Activated CD4-positive, CD25-positive, alpha-beta regulatory T cell treated with anti-CD3 and anti-CD28 coated beads, Interleukin-2, amount 50 U/mL, for 24 hours (primary cell): ENCODE measurements around the gene PARVG.

ENCODE experiments used
- ATAC-seq, 2 donors: fragments of 150-1000 bp; cut with Tn5 transposase; one replicate each; pipeline ENCODE4 v1.10.0; 2021; ENCODE audit warnings: mild to moderate bottlenecking in 1 of 2, moderate library complexity in 1 of 2

The PARVG gene

DNA sequence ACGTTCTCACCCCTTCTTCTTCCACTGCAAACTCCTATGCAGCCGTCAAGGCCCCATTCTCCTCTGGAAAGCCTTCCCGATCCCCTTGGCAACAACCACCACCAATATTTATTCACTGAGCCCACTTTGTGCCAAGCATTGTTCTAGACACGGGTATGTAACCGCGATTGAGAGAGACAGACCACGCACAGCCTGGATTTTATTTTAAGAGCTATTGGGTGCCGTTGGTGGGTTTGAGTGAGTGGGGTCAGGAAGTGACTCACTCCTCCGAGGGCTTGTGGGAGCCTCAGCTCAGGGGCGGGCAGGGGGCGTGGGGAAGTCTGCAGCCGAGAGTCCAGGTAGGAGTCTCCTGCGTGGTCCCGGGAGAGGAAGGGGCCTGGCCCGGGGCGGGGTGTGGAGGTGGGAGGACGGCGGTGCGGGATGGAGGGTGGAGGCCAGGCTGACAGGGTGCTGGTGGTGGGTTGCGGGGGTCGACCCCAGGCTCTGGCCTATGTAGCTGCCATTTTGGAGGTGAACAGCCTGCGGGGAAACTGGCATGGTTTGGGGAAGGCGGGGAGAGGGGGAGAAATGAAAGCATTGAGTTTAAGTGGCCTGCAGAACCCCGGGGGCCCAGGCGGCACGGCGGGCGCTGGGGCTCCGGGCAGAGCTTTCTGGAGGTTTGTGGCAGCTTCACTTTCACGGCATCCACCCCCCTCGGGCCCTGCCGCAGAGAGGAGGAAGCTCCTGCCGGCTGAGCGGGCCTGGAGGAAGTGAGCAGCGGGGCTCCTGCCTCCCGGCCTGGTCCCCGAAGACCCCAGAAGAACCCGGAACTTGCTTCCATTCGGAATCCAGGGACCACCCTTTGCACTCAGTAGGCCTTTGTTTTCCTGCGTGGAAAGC, 547 bp downstream of the PARVG start:
- peak; percentile 70 to 74 for ATAC-seq

DNA sequence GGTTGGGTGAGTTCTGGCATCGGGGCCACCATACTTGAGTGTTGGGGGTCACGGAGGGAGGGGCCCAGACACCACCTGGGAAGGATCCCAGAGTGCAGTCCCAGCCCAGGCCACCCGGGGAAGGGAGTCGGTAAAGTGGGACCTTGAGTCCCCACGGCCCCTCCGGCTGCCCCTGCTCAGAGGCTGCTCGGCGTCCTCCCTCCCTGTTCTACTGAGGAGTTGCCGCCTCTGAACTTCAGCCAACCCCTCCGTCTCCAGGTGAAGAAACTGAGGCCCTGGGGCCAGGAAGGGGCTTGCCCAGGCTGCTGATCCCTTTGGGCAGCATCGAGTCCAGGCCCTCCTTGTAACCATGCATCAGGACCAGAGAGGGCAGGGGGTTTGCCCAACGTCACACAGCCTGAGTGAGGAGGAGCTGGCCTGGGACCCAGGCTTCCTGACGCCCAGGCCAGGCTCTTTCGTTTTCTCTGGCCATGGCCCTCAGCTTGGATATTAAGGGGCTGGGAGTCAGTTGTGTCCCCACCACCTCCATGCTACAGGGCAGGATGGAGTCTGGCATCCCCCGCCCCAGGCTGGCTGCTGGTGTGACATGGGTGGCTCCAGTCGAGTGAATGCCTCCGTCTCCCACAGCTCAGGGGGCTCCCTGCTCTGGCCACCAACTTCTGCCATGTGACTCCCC, 1.3 kb downstream of the PARVG start:
- ATAC-seq, result peak; percentile 14 to 22

DNA sequence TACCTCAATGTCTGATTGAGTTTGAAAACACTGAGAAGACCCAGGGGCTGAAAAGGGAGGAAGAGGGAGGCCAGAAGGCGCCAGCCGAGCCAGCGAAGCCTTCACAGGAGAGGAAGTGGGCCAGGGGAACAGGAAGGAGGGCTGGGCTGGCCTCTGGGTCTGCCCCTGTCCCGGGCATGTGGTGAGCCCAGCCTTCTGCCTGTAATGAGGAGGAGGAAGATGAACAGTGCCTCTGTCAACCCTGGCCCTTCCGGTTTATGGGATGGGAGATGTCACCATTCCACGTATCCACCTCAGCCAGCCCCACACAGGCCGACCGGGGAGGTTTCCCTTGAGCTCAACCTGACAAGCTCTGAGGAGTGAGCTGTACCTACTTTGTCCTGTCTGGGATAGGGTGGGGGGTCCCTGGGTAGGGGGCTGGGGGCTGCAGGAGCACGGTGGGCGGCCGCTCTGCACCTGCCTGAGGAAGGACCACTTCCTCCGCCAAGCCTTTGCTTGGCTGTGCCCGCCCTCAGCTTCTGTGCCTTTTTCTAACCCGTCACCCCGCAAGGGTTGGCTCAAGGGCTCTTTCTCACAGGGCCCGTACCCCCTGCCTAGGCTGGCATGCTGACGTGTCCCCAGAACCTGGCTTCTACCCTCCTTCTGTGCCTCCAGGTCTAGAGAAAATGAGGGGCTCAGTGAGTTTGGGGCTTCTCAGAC, 2.0 kb downstream of the PARVG start:
- peak; percentile 33 to 41 for ATAC-seq

DNA sequence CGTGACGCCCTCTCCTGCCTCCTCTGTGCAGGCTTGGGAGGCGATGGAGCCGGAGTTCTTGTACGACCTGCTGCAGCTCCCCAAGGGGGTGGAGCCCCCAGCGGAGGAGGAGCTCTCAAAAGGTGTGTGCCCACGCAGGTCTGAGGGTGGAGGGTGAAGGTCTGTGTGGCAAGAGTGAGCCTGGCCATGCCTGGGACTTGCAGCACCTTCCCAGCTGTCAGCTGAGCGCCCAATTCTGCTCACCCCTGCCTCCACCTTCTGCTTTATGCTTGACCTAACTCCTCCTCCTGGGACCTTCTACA, 2.5 kb downstream of the PARVG start:
- no peak for ATAC-seq

DNA sequence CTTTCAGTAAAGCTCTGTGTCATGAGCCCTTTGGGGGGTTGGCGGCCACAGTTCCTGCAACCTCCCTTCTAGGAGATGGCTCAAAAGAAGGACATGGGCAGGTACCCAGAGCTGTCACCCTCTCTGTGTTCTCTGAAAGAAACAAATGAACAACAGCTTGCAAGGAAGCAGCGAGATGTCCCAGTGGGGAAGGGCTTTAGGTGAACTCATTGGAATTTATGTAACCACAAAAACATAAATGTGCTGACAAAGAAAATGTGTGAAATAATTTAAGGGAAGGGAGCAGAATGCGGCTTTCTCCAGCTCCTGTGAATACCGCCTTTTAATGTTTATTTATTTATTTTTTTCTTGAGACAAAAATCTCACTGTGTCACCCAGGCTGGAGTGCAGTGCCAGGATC, 3.3 kb downstream of the PARVG start:
- no peak for ATAC-seq

DNA sequence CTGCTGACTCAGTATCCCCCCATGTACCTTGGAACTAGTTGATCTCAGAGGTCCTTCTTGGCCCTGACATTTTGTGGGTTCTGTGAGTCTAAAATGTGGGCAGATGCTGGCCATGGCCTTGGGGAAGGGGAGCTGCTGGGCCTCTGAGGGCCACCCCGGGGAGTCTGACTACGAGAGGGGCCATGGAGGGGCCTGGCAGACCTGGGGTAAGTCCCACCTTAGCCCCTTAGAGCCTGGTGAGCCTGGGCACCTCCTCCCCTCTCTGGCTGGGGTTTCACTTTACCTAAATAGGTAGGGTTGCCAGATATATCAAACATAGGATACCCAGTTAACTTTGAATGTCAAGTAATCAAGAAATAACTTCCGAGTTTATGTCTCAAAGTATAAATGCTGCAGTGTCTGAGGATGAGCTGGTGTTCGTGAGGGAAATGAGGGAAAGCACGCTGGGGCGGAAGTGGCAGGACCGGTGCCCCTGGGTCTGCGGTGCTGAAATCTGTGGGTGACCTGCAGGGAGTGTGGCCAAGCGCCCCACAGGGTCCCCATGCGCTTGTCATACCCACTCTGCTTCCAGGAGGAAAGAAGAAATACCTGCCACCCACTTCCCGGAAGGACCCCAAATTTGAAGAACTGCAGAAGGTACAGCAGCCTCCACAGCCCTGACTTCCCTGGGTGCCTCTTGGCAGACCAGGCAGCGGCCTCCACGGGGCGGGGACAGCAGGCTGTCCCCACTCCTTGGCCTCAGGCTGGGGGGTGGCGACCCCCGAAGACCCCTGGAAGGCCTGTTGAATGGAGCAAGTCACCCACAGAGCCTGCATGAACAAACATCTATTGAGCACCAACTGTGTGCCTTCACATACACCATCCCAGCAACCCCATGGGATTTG, 4.8 kb downstream of the PARVG start:
- ATAC-seq, result no peak

DNA sequence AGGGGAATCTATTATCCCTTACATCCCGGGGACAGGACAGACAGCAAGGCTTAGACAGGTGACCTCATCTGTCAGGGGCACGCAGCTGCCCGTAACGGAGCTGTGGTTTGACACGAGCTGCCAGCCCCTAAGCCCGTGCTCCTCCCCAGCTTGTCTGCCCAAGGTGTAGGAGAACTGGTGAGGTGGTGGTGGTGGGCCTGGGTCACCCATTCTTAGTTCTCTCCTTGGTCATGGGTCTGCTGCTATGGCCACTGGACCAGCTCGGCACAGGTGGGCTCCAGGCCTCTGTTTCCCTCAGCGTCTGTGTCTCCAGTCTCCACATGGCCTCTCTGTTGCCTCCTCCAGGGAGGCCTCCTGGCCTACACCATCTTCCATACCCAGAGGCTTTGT, 5.4 kb downstream of the PARVG start:
- ATAC-seq, result no peak

DNA sequence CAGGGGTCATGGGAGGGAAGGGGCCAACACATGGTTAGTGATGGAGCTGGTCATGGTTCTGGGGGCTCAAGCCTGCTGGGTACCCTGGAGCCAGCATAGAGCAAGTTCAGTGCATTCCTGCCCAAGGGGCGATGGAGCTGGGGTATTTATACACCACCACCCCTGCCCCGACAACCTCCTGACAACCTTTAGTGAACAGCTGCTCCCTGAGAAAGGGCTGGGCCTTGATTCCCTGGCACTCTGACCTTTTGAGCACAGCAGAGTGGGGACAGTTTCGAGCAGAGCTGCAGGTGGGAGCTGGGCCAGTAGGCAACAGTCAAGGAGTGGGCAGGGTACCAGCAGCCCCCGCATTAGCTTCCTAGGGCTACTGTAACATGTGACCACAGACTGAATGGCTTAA, 6.0 kb downstream of the PARVG start:
- ATAC-seq, result no peak

DNA sequence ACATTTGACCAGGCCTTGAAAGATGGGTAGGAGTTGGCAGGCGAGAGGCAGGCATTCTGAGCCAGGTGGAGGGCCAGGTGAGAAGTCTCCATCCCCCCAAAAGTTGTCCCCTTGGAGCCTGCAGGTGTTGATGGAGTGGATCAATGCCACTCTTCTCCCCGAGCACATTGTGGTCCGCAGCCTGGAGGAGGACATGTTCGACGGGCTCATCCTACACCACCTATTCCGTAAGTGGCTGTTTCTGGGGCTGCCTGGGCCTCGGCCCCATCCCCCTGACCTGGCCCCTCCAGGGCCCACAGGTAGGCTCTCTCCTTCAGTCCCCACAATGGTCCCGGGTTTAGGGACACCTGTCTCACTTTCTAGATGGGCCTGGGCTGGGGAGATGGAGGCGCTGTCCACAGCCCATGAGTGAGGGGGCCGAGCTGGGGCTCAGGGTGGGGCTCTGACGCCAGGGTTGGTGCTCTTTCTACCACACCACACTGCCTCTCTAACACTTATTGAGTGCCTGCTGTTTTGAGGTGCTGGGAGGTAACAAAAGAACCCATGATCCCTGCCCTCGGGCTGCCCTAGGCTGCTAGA, 7.0 kb downstream of the PARVG start:
- ATAC-seq, result no peak

DNA sequence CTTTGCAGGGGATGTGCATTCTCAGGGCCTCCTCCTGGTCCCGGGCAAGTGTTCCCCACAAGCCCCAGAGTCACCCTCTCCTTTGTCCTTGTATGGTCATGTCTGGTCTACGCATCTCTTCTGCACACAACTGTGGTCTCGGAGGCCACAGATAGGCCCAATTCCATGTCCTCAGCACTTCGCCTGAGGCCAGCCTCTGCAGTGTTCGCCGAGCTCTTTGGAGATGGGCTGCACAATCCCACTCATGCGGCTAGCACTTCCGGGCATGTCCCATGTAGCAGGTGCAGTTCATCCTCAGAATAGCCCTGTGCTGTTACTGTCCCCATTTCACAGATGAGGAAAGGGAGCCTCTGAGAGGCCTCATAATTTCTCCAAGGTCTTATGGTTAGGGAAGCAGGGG, 7.6 kb downstream of the PARVG start:
- ATAC-seq, result no peak

DNA sequence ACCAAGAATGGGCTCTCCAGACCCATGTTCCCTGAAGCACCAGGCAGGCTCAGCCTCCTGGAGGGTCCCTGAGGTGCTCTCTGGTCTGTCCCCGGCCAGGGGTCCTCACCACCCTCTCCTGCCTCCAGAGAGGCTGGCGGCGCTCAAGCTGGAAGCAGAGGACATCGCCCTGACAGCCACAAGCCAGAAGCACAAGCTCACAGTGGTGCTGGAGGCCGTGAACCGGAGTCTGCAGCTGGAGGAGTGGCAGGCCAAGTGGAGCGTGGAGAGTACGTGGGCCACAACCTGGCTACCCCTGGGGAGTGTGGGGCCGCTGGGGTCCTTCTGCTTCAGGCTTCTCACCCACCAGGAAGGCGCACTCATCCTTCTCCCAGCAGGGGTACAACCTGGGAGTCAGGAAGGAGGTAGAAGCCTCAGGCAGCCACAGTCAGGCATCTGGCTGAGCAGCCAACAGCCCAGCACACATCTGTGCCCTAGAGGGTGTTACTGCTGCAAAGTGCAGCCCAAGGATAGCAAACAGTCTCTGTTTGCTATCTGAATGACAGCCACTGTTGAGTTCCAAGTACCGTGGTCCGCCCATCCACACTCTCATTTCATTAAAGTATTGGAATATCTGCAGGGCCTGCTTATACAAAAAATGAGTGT, 8.4 kb downstream of the PARVG start:
- ATAC-seq, result no peak

DNA sequence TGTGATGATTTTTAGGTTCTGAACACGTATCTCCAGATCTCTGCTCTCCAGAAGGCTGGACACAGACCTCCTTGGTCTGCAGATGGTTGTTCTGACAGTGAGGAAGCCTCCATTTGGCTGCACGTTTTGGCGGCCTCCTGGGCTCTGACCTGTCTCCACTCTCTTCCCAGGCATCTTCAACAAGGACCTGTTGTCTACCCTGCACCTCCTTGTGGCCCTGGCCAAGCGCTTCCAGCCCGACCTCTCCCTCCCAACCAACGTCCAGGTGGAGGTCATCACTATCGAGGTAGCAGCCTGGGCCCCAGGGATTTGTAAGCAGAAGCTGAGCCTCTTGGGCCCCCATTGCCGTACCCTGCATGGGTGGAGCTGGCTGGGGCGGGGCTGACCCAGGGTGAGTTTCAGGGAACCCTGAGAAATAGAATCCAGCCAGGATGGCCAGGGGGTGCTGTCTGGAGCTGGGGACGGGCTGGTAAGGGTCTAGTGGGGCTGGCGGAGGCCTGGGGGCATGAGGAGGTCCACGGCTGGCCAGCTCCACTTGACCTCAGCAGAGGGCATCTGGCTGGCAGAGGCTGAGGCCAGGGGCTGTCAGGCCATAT, 9.8 kb downstream of the PARVG start:
- ATAC-seq, result no peak

DNA sequence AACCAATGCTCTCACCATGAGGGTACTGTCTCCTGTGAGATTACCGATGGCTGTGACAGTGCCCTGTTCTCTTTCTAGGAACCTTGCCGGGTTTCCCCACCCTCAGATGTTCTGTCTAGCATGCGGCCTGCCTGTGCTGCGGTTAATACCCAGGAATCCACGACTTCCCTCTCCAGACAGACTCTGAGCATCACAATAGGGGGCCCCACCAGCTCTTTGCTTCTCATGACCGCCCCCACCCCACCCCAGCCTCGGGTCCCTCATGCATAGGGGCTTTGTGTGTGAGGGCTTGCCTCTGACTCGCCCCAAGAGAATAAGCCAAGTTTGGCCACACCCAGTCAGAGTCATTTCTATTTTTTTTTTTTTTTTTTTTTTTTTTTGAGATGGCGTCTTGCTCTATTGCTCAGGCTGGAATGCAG, 10.3 kb downstream of the PARVG start:
- peak; percentile 82 to 84 for ATAC-seq

DNA sequence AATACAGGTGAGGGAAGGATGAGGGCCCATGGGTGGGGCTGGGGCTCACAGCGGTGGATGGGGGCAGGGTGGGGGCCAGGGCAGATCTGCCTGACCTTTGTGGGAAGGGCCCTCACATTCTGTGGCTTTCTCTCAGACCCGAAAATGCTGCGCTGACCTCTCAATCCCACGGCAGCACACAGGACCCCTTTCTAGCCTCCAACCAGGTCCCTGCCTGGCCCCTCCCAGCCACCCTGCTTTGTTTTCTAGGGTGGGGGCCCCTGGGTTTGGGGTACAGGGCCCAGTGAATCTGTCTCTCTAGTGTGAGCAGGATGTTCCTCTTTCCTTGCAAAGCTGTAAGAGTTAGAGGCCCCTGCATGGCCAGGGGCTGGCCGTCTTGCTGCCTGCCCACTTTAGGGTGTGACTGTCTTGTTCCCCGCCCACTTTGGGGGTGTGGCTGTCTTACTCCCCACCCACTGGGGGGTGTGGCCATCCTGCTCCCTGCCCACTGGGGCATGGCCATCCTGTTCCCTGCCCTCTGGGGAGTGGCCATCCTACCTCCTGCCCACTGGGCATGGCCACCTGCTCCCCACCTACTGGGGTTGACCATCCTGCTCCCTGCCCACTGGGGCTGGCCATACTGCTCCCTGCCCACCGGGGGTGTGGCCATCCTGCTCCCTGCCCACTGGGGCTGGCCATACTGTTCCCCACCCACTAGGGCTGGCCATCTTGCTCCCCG, 11.5 kb downstream of the PARVG start:
- ATAC-seq, result no peak

DNA sequence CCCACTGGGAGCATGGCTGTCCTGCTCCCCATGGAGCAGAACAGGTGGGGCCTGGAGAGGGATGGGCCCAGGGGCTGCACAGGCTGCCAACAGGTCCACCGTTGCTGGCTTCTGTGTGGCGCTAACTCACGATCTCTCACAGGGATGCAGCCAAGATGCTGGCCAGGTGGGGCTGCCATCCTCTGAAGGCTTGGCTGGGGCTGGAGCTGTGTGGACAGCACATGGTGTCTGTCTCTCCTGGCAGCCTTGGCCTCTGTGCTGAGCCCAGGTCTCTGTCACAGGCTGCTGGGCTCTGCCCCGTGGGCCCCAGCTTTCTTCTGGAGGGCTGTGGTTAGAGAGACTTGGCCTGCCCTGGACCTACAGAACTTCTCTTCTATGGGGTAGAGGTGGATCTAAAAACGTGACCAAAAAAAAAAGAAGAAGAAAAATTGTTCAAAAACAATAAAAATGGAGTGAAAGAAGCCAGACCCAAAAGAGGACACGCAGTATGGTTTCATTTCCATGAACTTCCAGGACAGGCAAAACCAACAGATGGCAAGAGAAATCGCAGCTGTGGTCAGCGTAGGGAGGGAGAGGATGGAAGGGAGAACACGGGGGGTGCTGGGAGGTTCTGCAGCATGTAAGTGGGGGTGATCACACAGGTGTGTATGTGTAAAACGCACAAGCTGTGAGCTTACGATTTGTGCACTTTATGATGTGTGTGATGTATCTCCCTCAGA, 12.2 kb downstream of the PARVG start:
- ATAC-seq, result no peak

DNA sequence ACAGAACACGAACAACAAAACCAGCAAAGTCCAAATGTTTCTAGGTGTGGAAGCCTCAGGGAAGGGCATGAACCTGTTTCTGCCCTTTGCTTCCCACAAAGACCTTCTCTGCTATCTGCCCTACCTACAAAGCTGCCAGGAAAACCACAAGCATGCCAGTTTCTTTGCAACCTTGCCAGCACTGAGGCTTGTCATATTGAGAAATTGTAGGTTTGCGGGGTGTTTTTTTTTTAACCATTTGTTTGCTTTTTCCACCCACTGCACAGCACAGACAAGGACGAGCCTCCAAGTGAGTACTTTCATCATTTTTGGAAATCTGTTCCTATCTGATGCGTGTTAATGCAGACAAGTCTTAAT, 12.8 kb downstream of the PARVG start:
- no peak for ATAC-seq

DNA sequence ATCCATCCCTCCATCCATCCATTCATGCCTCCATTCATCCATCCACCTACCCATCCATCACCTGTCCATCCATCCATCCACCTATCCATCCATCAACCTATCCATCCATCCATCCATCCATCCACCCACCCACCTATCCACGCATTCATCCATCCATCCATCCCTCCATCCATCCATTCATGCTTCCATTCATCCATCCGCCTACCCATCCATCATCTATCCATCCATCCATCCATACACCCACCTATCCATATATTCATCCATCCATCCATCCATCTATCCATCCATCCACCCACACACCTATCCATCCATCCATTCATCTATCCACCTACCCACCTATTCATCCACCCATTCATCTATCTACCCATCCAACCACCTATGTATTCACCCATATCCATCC, 13.8 kb downstream of the PARVG start:
- no peak for ATAC-seq

DNA sequence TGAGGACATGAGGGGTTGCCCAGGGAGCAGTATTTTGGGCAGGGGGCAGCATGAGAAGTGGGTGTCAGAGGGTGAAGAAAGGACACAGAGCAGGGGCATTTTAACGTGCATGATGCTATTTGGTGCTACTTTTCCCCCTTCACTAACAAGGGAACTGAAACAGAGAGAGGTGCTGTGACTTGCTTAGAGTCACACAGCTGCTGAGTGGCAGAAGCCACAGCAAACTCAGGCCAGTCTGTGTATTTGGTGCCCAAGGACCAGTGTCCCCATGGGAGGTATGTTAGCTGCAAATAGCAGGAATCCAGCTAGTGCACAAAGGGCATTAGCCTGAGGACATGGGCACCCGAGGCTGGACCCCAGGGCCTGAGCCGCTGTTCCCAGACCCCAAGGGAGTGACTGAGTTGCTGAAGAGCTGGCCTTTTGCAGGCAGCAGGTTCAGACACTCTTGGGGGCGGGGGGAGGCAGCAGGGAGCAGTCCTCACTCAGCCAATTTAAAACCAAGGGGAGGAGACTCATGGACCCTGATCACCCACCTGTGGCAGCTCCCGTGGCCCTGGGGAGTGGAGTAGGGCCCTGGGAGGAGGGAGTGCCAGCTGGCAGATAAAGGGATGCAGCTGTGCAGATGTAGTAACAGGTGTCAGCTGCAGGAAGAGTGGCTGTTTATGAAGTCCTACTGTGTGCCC, 14.6 kb downstream of the PARVG start:
- ATAC-seq, result no peak

DNA sequence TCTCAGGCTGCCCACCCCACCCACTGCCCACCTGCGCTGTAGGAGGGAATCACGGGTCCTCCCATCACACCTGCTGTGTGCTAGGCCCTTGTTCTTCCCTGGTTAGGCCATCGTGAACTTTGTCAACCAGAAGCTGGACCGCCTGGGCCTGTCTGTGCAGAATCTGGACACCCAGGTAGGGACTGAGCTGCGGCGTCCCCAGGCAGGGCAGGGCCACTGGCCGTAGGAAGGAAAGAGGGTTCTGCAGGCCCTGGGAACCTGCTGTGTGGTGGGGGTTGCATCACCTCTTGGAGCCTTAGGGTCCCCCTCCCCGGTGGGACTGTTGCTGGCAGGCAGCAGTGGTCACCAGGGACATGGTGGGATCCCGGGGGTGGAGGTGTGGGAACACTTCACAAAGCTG, 15.5 kb downstream of the PARVG start:
- ATAC-seq, result no peak

DNA sequence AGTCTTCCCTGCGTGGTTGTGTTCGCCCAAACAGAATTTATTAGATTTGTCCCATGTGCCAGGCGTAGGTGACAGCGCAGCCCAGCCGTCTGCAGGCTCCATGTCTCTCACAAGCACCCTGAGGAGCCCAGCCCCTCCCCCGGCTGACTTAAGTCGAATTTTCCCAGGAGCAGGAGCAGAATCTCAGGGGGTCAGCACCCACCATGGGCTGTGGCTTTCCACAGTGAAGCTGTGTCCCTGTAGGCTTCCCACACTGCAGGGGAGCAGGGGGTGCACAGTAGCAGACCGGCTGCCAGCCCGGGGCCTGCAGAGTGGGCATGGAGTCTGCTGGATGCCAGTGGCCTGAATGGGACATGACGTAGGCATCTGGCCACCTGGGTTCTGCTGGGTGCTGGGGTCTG, 16.0 kb downstream of the PARVG start:
- ATAC-seq, result no peak
